Stomach (tissue), 9 donors: ENCODE measurements around the gene ACTL10. TPM values are rescaled to one million over a fixed set of nuclear protein-coding genes. Genes with fewer than 3 reads are reported as not detected.
A peak's percentile ranks its signal among the peaks of the same experiment; 100 is the strongest.

Experiments
- DNase-seq, 2 donors: peaks; one replicate each; pipeline versions ENCODE4 v3.0.0 to v3.0.0-alpha.2; 2013 to 2019
- H3K27ac ChIP-seq, 5 donors: fragments of 200-600 bp in 4 of 5; sonication (generic) in 4 of 5; one replicate each; pipeline ENCODE4 v1.5.1; 2013 to 2019; ENCODE audit warnings: mild to moderate bottlenecking in 1 of 5, moderate library complexity in 1 of 5
- H3K27me3 ChIP-seq, 3 donors: fragments of 200-600 bp; sonication (generic); one replicate each; pipeline ENCODE4 v1.5.1; 2017 to 2019; ENCODE audit warnings: mixed run types in 1 of 3
- H3K36me3 ChIP-seq, 4 donors: fragments of 200-600 bp; sonication (generic); 1 replicate in 3 of 4; 2 replicates in 1 of 4; pipeline ENCODE4 v1.5.1; 2016 to 2019
- H3K4me1 ChIP-seq, 4 donors: fragments of 200-600 bp; sonication (generic); one replicate each; pipeline ENCODE4 v1.5.1; 2016 to 2019
- H3K4me3 ChIP-seq, 4 donors: fragments of 200-600 bp; sonication (generic) in 3 of 4; one replicate each; pipeline ENCODE4 v1.5.1; 2016 to 2019; ENCODE audit warnings: mild to moderate bottlenecking in 1 of 4
- H3K9me3 ChIP-seq, 4 donors: fragments of 200-600 bp; sonication (generic); one replicate each; pipeline ENCODE4 v1.5.1; 2016 to 2019
- CTCF ChIP-seq, 7 experiments: fragments of 450-650 bp in 4 of 7; fragments of 200-600 bp in 3 of 7; sonication (generic) in 3 of 7; IDR thresholded peaks; one replicate each; pipeline ENCODE4 v1.5.1; 2016 to 2019; ENCODE audit warnings: antibody characterized with exemption in 7 of 7, control low read depth in 2 of 7, mild to moderate bottlenecking in 1 of 7
- EP300 ChIP-seq: sonication (generic); formaldehyde crosslinking; IDR thresholded peaks from one replicate; pipeline ENCODE4 v1.6.1; 2017; ENCODE audit warnings: antibody characterized with exemption
- POLR2A ChIP-seq, 4 donors: fragments of 450-650 bp; IDR thresholded peaks; one replicate each; pipeline ENCODE4 v1.6.1; 2016; ENCODE audit warnings: antibody characterized with exemption in 4 of 4, control low read depth in 2 of 4, mild to moderate bottlenecking in 1 of 4, moderate library complexity in 1 of 4
- POLR2AphosphoS5 ChIP-seq, 3 donors: sonication (generic); formaldehyde crosslinking; IDR thresholded peaks; one replicate each; pipeline ENCODE4 v1.6.1; 2016; ENCODE audit warnings: antibody characterized with exemption in 3 of 3
- WGBS, 5 donors: extraction: QIAGEN DNeasy Blood & Tissue Kit in 3 of 5; methylation state at CpG; one replicate each; pipeline versions ENCODE4 v1.1.5 to v1.1.7; 2013 to 2018; 5-methylcytosine and 5-hydroxymethylcytosine counted together
- intact Hi-C: fragments of 100-400 bp; cut with DNase I; formaldehyde crosslinking; loops from one replicate; pipeline ENCODE4 v1.15.1; 2023; ENCODE audit warnings: low total_unique reads
- polyA plus RNA-seq, 3 donors: library from polyadenylated mRNA; stranded (reverse); fragments of 200-250 nt; gene quantifications; one replicate each; pipeline ENCODE4 v1.2.3, GENCODE V29; 2013
- total RNA-seq, 5 donors: library from RNA; depleted of rRNA; stranded (reverse); fragments of >200 nt; gene quantifications; one replicate each; pipeline versions ENCODE4 v1.1.0 to v1.2.3, GENCODE V29; 2014 to 2016
- donor health status: healthy with polysubstance abuse.
- donor health status: Bipolar disorder and iron deficiency.
- donor health status: healthy.

ACTL10 gene
- total and polyA plus RNA-seq, 8 donors = 1.1 to 12.3 (median 1.4) TPM; not detected in 1

- peak overlapping the region in 1 of 5 donors; percentile 49 for H3K27ac ChIP-seq
Measured at GRCh38 chr20:33688938-33689424, 22.2 kb downstream of the ACTL10 start.

GRCh38 chr20:33689493-33689892 lies 22.8 kb downstream of the ACTL10 start:
- intact Hi-C loops = no loop called here
- TF ChIP-seq CTCF (IDR thresholded peaks at IDR 0.05) = no peak
- no peak for TF ChIP-seq POLR2A (IDR thresholded peaks at IDR 0.05)
- TF ChIP-seq EP300 = no peak
- TF ChIP-seq POLR2AphosphoS5 (IDR thresholded peaks at IDR 0.05) = no peak

More at GRCh38 chr20:33688938-33689424, 22.2 kb downstream of the ACTL10 start:
- H3K27me3 ChIP-seq = no peaks in the 10 kb centered on the region
- TF ChIP-seq POLR2A (IDR thresholded peaks at IDR 0.05) (no peak), EP300 (no peak), POLR2AphosphoS5 (IDR thresholded peaks at IDR 0.05) (no peak), CTCF (IDR thresholded peaks at IDR 0.05) (no peak)
- no peaks in the 10 kb centered on the region for H3K9me3 ChIP-seq
- no peak overlapping the region for H3K4me3 ChIP-seq
- DNase-seq = peak; percentile 55 to 66
- intact Hi-C loops = no loop called here
- H3K36me3 ChIP-seq = no peaks in the 10 kb centered on the region
- H3K4me1 ChIP-seq = peaks cover 12 to 39% (median 26%) of the 10 kb centered on the region in 4 donors
- whole genome bisulfite sequencing, 5 donors = 28 to 65% (median 47%) methylated on average over 3 of the region's 3 CpGs

GRCh38 chr20:33689973-33690372 lies 23.2 kb downstream of the ACTL10 start:
- no peaks in the 10 kb centered on the region for H3K9me3 ChIP-seq
- H3K27me3 ChIP-seq = no peaks in the 10 kb centered on the region
- no peak overlapping the region for H3K4me3 ChIP-seq
- H3K27ac ChIP-seq = no peak overlapping the region
- H3K36me3 ChIP-seq = no peaks in the 10 kb centered on the region
- TF ChIP-seq CTCF (IDR thresholded peaks at IDR 0.05) (no peak), EP300 (no peak), POLR2A (IDR thresholded peaks at IDR 0.05) (no peak), POLR2AphosphoS5 (IDR thresholded peaks at IDR 0.05) (no peak)
- peaks cover 9 to 38% (median 23%) of the 10 kb centered on the region in 4 donors for H3K4me1 ChIP-seq
- peak in 1 of 2 donors; percentile 58 for DNase-seq
- intact Hi-C loops = no loop called here
- WGBS, 5 donors = 25 to 63% (median 57%) methylated on average over 4 of the region's 4 CpGs

More at GRCh38 chr20:33689493-33689892, 22.8 kb downstream of the ACTL10 start:
- Histone ChIP-seq H3K27me3 (no peaks in the 10 kb centered on the region), H3K4me3 (no peak overlapping the region), H3K4me1 (peaks cover 12 to 38% (median 26%) of the 10 kb centered on the region in 4 donors), H3K9me3 (no peaks in the 10 kb centered on the region), H3K27ac (no peak overlapping the region), H3K36me3 (no peaks in the 10 kb centered on the region)
- DNase-seq = no peak
- 91 to 95% (median 94%) methylated on average over 1 of the region's 1 CpG for WGBS, 5 donors

DNA sequence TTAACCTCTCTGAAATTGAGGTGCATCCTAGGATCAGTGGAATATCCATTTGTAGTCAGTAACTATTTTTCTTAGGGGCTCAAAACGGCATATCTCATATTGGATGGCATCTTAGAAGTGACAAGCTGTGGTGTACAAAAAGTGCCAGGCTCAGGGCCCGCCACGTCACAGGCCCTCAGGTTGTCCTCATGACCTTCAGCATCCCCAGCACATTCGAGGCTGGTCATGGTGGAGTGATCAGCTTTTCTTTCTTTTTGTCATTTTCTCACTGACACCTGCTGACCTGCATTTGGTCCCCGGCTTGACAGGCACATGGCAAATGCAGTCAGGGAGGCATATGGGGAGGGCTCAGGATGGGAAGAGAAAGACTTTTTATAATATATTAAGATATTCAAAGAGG lies 26.5 kb downstream of the ACTL10 start:
- no peaks in the 10 kb centered on the region for H3K36me3 ChIP-seq
- no peak for DNase-seq
- H3K4me1 ChIP-seq = peaks cover 0 to 39% (median 19%) of the 10 kb centered on the region in 4 donors
- H3K9me3 ChIP-seq = no peaks in the 10 kb centered on the region
- peak overlapping the region in 2 of 5 donors; percentile 38 to 70 for H3K27ac ChIP-seq
- intact Hi-C loops = no loop called here
- WGBS, 5 donors = 80 to 84% (median 82%) methylated on average over 5 of the region's 5 CpGs
- no peaks in the 10 kb centered on the region for H3K27me3 ChIP-seq
- TF ChIP-seq CTCF (IDR thresholded peaks at IDR 0.05) (no peak), POLR2A (IDR thresholded peaks at IDR 0.05) (no peak)
- H3K4me3 ChIP-seq = no peak overlapping the region
